Gastroesophageal sphincter (tissue), 4 donors: ENCODE measurements around the gene SLC16A11. TPM values are rescaled to one million over a fixed set of nuclear protein-coding genes. Genes with fewer than 3 reads are reported as not detected.

Source experiments
- ATAC-seq: fragments of 150-250 bp; one replicate; pipeline ENCODE4 v1.9.1; 2016; ENCODE audit warnings: mild to moderate bottlenecking, moderate library complexity
- H3K27ac ChIP-seq, 4 donors: fragments of 200-600 bp; sonication (generic) in 3 of 4; 1 replicate in 3 of 4; 2 replicates in 1 of 4; pipeline ENCODE4 v1.5.1; 2016 to 2019
- H3K27me3 ChIP-seq: fragments of 200-600 bp; sonication (generic); one replicate; pipeline ENCODE4 v1.5.1; 2019
- H3K36me3 ChIP-seq, 2 donors: fragments of 200-600 bp; sonication (generic); one replicate each; pipeline ENCODE4 v1.5.1; 2019; ENCODE audit warnings: control low read depth in 1 of 2
- H3K4me1 ChIP-seq, 3 donors: fragments of 200-600 bp; sonication (generic); 1 replicate in 2 of 3; 2 replicates in 1 of 3; pipeline ENCODE4 v1.5.1; 2016 to 2019; ENCODE audit warnings: control low read depth in 2 of 3
- H3K4me3 ChIP-seq, 2 donors: fragments of 200-600 bp; sonication (generic); one replicate each; pipeline ENCODE4 v1.5.1; 2019; ENCODE audit warnings: mild to moderate bottlenecking in 1 of 2, moderate library complexity in 1 of 2
- H3K9me3 ChIP-seq, 3 donors: fragments of 200-600 bp; sonication (generic); one replicate each; pipeline ENCODE4 v1.5.1; 2017 to 2019; ENCODE audit warnings: control low read depth in 2 of 3
- CTCF ChIP-seq, 4 experiments: fragments of 200-600 bp in 2 of 4; fragments of 450-650 bp in 2 of 4; sonication (generic) in 1 of 4; IDR thresholded peaks; one replicate each; pipeline ENCODE4 v1.5.1; 2017 to 2019; ENCODE audit warnings: antibody characterized with exemption in 4 of 4, mild to moderate bottlenecking in 2 of 4, moderate library complexity in 2 of 4
- EP300 ChIP-seq: sonication (generic); formaldehyde crosslinking; IDR thresholded peaks from one replicate; pipeline ENCODE4 v1.6.1; 2017; ENCODE audit warnings: antibody characterized with exemption, mild to moderate bottlenecking
- POLR2A ChIP-seq, 2 donors: fragments of 450-650 bp; IDR thresholded peaks; one replicate each; pipeline ENCODE4 v1.6.1; 2017; ENCODE audit warnings: antibody characterized with exemption in 2 of 2, mild to moderate bottlenecking in 2 of 2, moderate library complexity in 1 of 2
- POLR2AphosphoS5 ChIP-seq: sonication (generic); formaldehyde crosslinking; IDR thresholded peaks from one replicate; pipeline ENCODE4 v1.6.1; 2017; ENCODE audit warnings: antibody characterized with exemption
- WGBS, 2 donors: methylation state at CpG; one replicate each; pipeline ENCODE4 v1.1.5; 2018; ENCODE audit warnings: low coverage in 1 of 2; 5-methylcytosine and 5-hydroxymethylcytosine counted together
- total RNA-seq, 4 donors: library from RNA; depleted of rRNA; stranded (reverse); fragments of >200 nt; gene quantifications; one replicate each; pipeline ENCODE4 v1.1.0, GENCODE V29; 2016

SLC16A11 gene
- total RNA-seq, 4 donors from 2014 or later = 0.32 to 0.54 (median 0.39) TPM; not detected in 1

DNA sequence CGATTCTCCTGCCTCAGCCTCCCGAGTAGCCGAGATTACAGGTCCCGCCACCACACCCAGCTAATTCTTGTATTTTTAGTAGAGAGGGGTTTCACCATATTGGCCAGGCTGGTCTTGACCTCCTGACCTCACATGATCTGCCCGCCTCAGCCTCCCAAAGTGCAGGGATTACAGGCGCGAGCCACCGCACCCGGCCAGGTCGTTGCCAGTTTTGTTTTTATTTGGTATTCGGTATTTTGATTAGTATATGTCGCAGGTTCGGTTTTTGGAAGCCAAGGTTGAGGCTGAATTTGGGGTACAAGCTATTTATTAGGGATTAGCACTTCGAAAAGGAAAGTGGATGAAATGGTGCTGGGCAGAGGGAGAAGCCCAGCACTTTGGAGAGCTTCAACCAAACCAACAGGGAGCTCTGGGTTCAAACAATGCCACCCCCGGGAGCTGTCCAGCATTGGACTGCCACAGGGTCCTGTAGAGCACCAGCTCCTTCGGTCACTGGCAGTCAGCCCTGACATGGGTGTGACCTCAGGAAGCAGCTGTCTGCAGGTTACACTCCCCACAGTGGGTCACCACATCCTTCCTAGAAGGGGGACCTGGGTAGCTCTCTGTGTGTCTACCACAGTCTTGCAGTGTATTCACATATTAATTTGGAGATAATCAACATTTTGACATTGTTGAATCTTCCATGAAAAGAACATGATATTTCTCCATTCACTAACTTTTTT lies 37.6 kb upstream of the SLC16A11 start:
- Histone ChIP-seq H3K27ac (no peak overlapping the region), H3K4me3 (no peak overlapping the region), H3K9me3 (no peaks in the 10 kb centered on the region), H3K4me1 (peaks cover 0 to 20% (median 0%) of the 10 kb centered on the region in 3 donors), H3K36me3 (no peaks in the 10 kb centered on the region), H3K27me3 (peaks cover 27% of the 10 kb centered on the region)
- 75 to 88% methylated on average over 2 to 14 of the region's 16 CpGs for WGBS, 2 donors
- no peak for ATAC-seq
- TF ChIP-seq POLR2A (IDR thresholded peaks at IDR 0.05) (no peak), EP300 (no peak)

GRCh38 chr17:7080456-7081041 lies 36.7 kb upstream of the SLC16A11 start:
- peak; percentile 88 for ATAC-seq
- WGBS, 2 donors = 43 to 55% methylated on average over 4 of the region's 10 CpGs
- no peaks in the 10 kb centered on the region for H3K9me3 ChIP-seq
- peak overlapping the region in 1 of 2 donors; percentile 30 for H3K4me3 ChIP-seq
- H3K27ac ChIP-seq = peak overlapping the region in 3 of 4 donors; percentile 37 to 43 (median 42)
- peaks cover 0 to 20% (median 0%) of the 10 kb centered on the region in 3 donors for H3K4me1 ChIP-seq
- H3K36me3 ChIP-seq = no peaks in the 10 kb centered on the region
- TF ChIP-seq POLR2AphosphoS5 (peak; percentile 15), EP300 (no peak)
- H3K27me3 ChIP-seq = peaks cover 18% of the 10 kb centered on the region

GRCh38 chr17:7079581-7080455 lies 35.9 kb upstream of the SLC16A11 start, which contains the start of gene CLEC10A:
TSS of gene CLEC10A (minus strand) at chr17:7080251. CDS start at chr17:7078812, 1,439 bp downstream.
- no peak for TF ChIP-seq EP300
- no peak for TF ChIP-seq POLR2AphosphoS5
- no peak for TF ChIP-seq CTCF (IDR thresholded peaks at IDR 0.05)
- TF ChIP-seq POLR2A (IDR thresholded peaks at IDR 0.05) = no peak
- H3K4me1 ChIP-seq = peaks cover 0 to 20% (median 0%) of the 10 kb centered on the region in 3 donors
- no peaks in the 10 kb centered on the region for H3K9me3 ChIP-seq
- ATAC-seq = no peak
- peak within 1 kb of the TSS in 3 of 4 donors; percentile 37 to 43 (median 42) for H3K27ac ChIP-seq
- no peaks in the 10 kb centered on the region for H3K36me3 ChIP-seq
- H3K4me3 ChIP-seq = peak within 1 kb of the TSS in 1 of 2 donors; percentile 30
- WGBS, 2 donors = 50 to 71% methylated on average over 9 to 11 of the region's 15 CpGs
- H3K27me3 ChIP-seq = peaks cover 16% of the 10 kb centered on the region

GRCh38 chr17:7078711-7079110 lies 34.8 kb upstream of the SLC16A11 start:
- ATAC-seq = no peak
- Histone ChIP-seq H3K9me3 (no peaks in the 10 kb centered on the region), H3K27ac (no peak overlapping the region), H3K4me1 (peaks cover 0 to 20% (median 0%) of the 10 kb centered on the region in 3 donors), H3K27me3 (peaks cover 16% of the 10 kb centered on the region), H3K4me3 (peak overlapping the region in 1 of 2 donors; percentile 30), H3K36me3 (no peaks in the 10 kb centered on the region)
- 68 to 94% methylated on average over 9 to 10 of the region's 10 CpGs for WGBS, 2 donors
- TF ChIP-seq CTCF (IDR thresholded peaks at IDR 0.05) = no peak

DNA sequence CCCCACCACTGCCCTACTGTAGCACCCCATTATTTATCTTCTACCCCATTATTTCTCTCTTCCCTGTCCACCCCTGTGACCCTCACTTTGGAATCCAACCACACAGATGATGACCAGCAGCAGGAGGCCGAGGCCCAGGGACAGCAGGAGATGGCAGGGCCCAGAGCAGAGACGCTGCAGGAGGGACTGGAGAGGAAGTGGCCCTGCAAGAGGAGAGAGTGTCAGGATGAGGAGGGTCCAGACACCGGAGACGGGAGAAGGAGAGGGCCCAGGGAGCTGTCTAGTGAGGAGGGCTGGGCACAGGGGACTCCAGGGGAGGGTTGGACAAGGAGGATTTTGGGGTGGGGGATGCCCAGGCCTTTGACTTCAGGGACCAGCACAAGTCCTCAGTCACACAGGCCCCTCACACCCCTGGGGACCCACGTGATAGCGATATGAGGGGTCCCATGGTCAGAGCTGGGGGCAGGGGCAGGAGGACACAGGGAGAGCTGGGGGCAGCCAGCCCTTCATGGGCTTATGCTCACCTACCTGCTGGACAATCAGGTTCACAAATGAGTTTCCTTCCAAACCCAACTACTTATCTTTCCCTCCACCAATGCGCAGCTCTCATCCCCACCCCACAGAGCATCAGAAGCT lies 34.1 kb upstream of the SLC16A11 start:
- peaks cover 16% of the 10 kb centered on the region for H3K27me3 ChIP-seq
- TF ChIP-seq POLR2AphosphoS5 (no peak), EP300 (no peak), CTCF (IDR thresholded peaks at IDR 0.05) (no peak), POLR2A (IDR thresholded peaks at IDR 0.05) (no peak)
- H3K4me1 ChIP-seq = peaks cover 0 to 20% (median 0%) of the 10 kb centered on the region in 3 donors
- ATAC-seq = no peak
- WGBS, 2 donors = 68% methylated on average over 7 of the region's 7 CpGs; no CpG with 5 or more reads in 1 of the 2 donors
- no peaks in the 10 kb centered on the region for H3K36me3 ChIP-seq
- no peaks in the 10 kb centered on the region for H3K9me3 ChIP-seq
- no peak overlapping the region for H3K4me3 ChIP-seq
- H3K27ac ChIP-seq = no peak overlapping the region
